ENCODE results near the gene CCNH. TPM values are rescaled to one million over a fixed set of nuclear protein-coding genes. Genes with fewer than 3 reads are reported as not detected.

Gene CCNH
- polyA plus RNA-seq, 1 of the 3 experiments (the other 2 are of a cell fraction), result 29.1 TPM

DNA sequence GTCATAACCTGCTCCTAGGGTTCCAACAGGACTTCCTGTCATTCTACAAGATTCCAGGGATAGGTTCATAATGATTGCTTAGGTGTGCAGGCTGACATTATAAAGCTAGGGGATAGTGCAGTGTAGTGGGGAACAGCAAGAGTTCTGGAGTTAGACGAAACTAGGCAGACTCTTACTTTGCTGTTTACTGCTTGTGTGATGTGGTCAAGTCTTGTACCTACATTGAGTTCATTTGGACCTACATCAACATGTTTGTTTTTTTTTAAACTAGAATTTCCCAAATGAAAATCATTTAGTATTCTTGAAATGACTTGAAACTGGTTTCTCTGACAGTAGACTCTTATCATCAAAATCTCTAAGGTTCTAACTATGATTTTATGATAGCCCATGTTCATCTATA lies 21.2 kb upstream of the CCNH start:
- DNase-seq, result no peak
- TF ChIP-seq IRF3 (IDR thresholded peaks at IDR 0.05; ENCODE audit: low read depth, low read length) (no peak), SMC3 (IDR thresholded peaks at IDR 0.05; ENCODE audit: low read depth, low read length) (no peak), RAD21 (IDR thresholded peaks at IDR 0.05; ENCODE audit: low read length) (no peak), NFIC (IDR thresholded peaks at IDR 0.05; ENCODE audit: borderline replicate concordance) (no peak), CTCF (IDR thresholded peaks at IDR 0.05) (no peak), TCF12 (IDR thresholded peaks at IDR 0.05) (no peak), SIN3A (IDR thresholded peaks at IDR 0.05; ENCODE audit: borderline replicate concordance, low read depth, low read length) (no peak), GATA2 (CRISPR knock-in tag; IDR thresholded peaks at IDR 0.05) (no peak), FOXM1 (IDR thresholded peaks at IDR 0.05; ENCODE audit: low read depth) (no peak), RCOR1 (IDR thresholded peaks at IDR 0.05; ENCODE audit: low read length) (no peak), USF2 (IDR thresholded peaks at IDR 0.05; ENCODE audit: borderline replicate concordance, low read depth, low read length) (no peak), TAF1 (IDR thresholded peaks at IDR 0.05; ENCODE audit: borderline replicate concordance, low read depth, low read length) (no peak)
- TF ChIP-seq, protein P1, sequence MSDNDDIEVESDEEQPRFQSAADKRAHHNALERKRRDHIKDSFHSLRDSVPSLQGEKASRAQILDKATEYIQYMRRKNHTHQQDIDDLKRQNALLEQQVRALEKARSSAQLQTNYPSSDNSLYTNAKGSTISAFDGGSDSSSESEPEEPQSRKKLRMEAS (IDR thresholded peaks at IDR 0.05; ENCODE audit: low read depth), result no peak
- Histone ChIP-seq H4K20me1 (ENCODE audit: insufficient read depth) (no peaks in the 10 kb centered on the region), H3K36me3 (replicated peaks in 1 of 2; ENCODE audit: control insufficient read depth in 1 of 2, insufficient read depth in 2 of 2, low read length in 1 of 2) (no peaks in the 10 kb centered on the region), H3K27ac (ENCODE audit: low read depth in 2 of 2, low read length in 1 of 2) (no peak overlapping the region), H3F3A (replicated peaks; ENCODE audit: insufficient read depth) (no peaks in the 10 kb centered on the region), H3K9me3 (no peaks in the 10 kb centered on the region), H3K9me2 (no peaks in the 10 kb centered on the region), H3K4me1 (ENCODE audit: control insufficient read depth in 1 of 2, insufficient read depth in 2 of 2, low read depth in 1 of 2, low read length in 1 of 2) (no peaks in the 10 kb centered on the region), H3K9ac (no peak overlapping the region), H3K4me2 (no peak overlapping the region), H2AFZ (ENCODE audit: low read depth) (no peak overlapping the region), H3K79me2 (ENCODE audit: insufficient read depth) (no peaks in the 10 kb centered on the region), H3K4me3 (ENCODE audit: low read depth in 2 of 2, low read length in 1 of 2) (no peak overlapping the region), H3K27me3 (ENCODE audit: insufficient read depth) (no peaks in the 10 kb centered on the region)
- ChIA-PET CTCF (interaction anchor here (0.7 kb wide), 1 partner anchor 295 kb away, joined by 3 read pairs; no protein-coding TSS in a partner anchor), POLR2A (no interaction called here)
- 9% methylated on average over 1 of the region's 1 CpG for WGBS (ENCODE audit: low lambda C conversion rate)

GRCh38 chr5:87432460-87432859 lies 19.7 kb upstream of the CCNH start:
- Histone ChIP-seq H3K4me1 (ENCODE audit: control insufficient read depth in 1 of 2, insufficient read depth in 2 of 2, low read depth in 1 of 2, low read length in 1 of 2) (no peaks in the 10 kb centered on the region), H3K9me2 (no peaks in the 10 kb centered on the region), H3F3A (replicated peaks; ENCODE audit: insufficient read depth) (no peaks in the 10 kb centered on the region), H3K4me3 (ENCODE audit: low read depth in 2 of 2, low read length in 1 of 2) (no peak overlapping the region), H4K20me1 (ENCODE audit: insufficient read depth) (no peaks in the 10 kb centered on the region), H3K27ac (ENCODE audit: low read depth in 2 of 2, low read length in 1 of 2) (no peak overlapping the region), H3K4me2 (no peak overlapping the region), H3K79me2 (ENCODE audit: insufficient read depth) (no peaks in the 10 kb centered on the region), H3K27me3 (ENCODE audit: insufficient read depth) (no peaks in the 10 kb centered on the region), H2AFZ (ENCODE audit: low read depth) (no peak overlapping the region), H3K9me3 (no peaks in the 10 kb centered on the region), H3K36me3 (replicated peaks in 1 of 2; ENCODE audit: control insufficient read depth in 1 of 2, insufficient read depth in 2 of 2, low read length in 1 of 2) (no peaks in the 10 kb centered on the region), H3K9ac (no peak overlapping the region)
- POLR2A ChIA-PET, result no interaction called here
- CTCF ChIA-PET, result no interaction called here
- no peak for DNase-seq
- 6% methylated on average over 2 of the region's 2 CpGs for WGBS (ENCODE audit: low lambda C conversion rate)
- no peak for TF ChIP-seq RFX5 (IDR thresholded peaks at IDR 0.05; ENCODE audit: low read length)
- TF ChIP-seq EP300 (IDR thresholded peaks at IDR 0.05; ENCODE audit: borderline replicate concordance in 1 of 2, low read depth in 1 of 2, low read length in 1 of 2), result no peak
- TF ChIP-seq SIN3A (IDR thresholded peaks at IDR 0.05; ENCODE audit: borderline replicate concordance, low read depth, low read length), result no peak
- no peak for TF ChIP-seq YY1 (IDR thresholded peaks at IDR 0.05; ENCODE audit: low read depth)
- TF ChIP-seq MEF2A (IDR thresholded peaks at IDR 0.05; ENCODE audit: borderline replicate concordance, low read depth), result no peak
- TF ChIP-seq, protein P2, sequence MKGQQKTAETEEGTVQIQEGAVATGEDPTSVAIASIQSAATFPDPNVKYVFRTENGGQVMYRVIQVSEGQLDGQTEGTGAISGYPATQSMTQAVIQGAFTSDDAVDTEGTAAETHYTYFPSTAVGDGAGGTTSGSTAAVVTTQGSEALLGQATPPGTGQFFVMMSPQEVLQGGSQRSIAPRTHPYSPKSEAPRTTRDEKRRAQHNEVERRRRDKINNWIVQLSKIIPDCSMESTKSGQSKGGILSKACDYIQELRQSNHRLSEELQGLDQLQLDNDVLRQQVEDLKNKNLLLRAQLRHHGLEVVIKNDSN (IDR thresholded peaks at IDR 0.05; ENCODE audit: borderline replicate concordance, low read depth), result no peak
- no peak for TF ChIP-seq TAF1 (IDR thresholded peaks at IDR 0.05; ENCODE audit: borderline replicate concordance, low read depth, low read length)
- no peak for TF ChIP-seq SMC3 (IDR thresholded peaks at IDR 0.05; ENCODE audit: low read depth, low read length)
- TF ChIP-seq EZH2phosphoT487 (IDR thresholded peaks at IDR 0.05; ENCODE audit: borderline replicate concordance, low read depth), result no peak
- TF ChIP-seq REST (IDR thresholded peaks at IDR 0.05; ENCODE audit: low read depth, low read length), result no peak
- no peak for TF ChIP-seq FOXM1 (IDR thresholded peaks at IDR 0.05; ENCODE audit: low read depth)
